GM21447 (cell line): Measurements from ENCODE around the gene SDC4.

Experiments
- ATAC-seq: cut with Tn5 transposase; IDR thresholded peaks from one replicate; pipeline ENCODE4 v1.9.1; 2021; ENCODE audit not compliant: unreplicated experiment

Gene SDC4

GRCh38 chr20:45344168-45344860 lies 3.9 kb downstream of the SDC4 start:
- ATAC-seq, result no peak

GRCh38 chr20:45343532-45344167 lies 4.6 kb downstream of the SDC4 start:
- no peak for ATAC-seq

GRCh38 chr20:45342855-45343531 lies 5.2 kb downstream of the SDC4 start:
- ATAC-seq, result no peak

GRCh38 chr20:45341939-45342854 lies 6.0 kb downstream of the SDC4 start:
- ATAC-seq, result no peak

- ATAC-seq, result no peak
Measured at GRCh38 chr20:45341579-45341938, 6.7 kb downstream of the SDC4 start.

GRCh38 chr20:45340951-45341350 lies 7.3 kb downstream of the SDC4 start:
- ATAC-seq, result no peak

GRCh38 chr20:45340236-45340847 lies 7.9 kb downstream of the SDC4 start:
- ATAC-seq, result no peak

GRCh38 chr20:45339799-45340198 lies 8.4 kb downstream of the SDC4 start:
- ATAC-seq, result no peak

- ATAC-seq, result no peak
Measured at GRCh38 chr20:45339084-45339483, 9.1 kb downstream of the SDC4 start.

- ATAC-seq, result no peak
Measured at GRCh38 chr20:45338121-45339030, 9.8 kb downstream of the SDC4 start.

- ATAC-seq, result no peak
Measured at GRCh38 chr20:45337367-45338120, 10.7 kb downstream of the SDC4 start.

GRCh38 chr20:45336530-45337366 lies 11.5 kb downstream of the SDC4 start:
- no peak for ATAC-seq

GRCh38 chr20:45330476-45330875 lies 17.7 kb downstream of the SDC4 start:
- ATAC-seq, result no peak

GRCh38 chr20:45329497-45330319 lies 18.5 kb downstream of the SDC4 start:
- no peak for ATAC-seq

GRCh38 chr20:45328451-45328850 lies 19.8 kb downstream of the SDC4 start:
- ATAC-seq, result no peak

- no peak for ATAC-seq
Measured at GRCh38 chr20:45325371-45325770, 22.9 kb downstream of the SDC4 start.

- no peak for ATAC-seq
Measured at GRCh38 chr20:45323731-45324130, 24.5 kb downstream of the SDC4 start.
